GM12865 (cell line): ENCODE measurements around the gene TTK.

ENCODE experiments used
- DNase-seq: peaks from one replicate; pipeline ENCODE4 v3.0.0; 2010; ENCODE audit warnings: low read depth
- H3K4me3 ChIP-seq: 2 replicates; pipeline ENCODE4 v1.5.1; 2011; ENCODE audit warnings: mild to moderate bottlenecking, low read depth, low read length, control low read depth
- CTCF ChIP-seq: IDR thresholded peaks from 2 replicates; pipeline ENCODE4 v1.5.1; 2011; ENCODE audit warnings: low read length, control low read depth, low read depth, inconsistent platforms; ENCODE audit not compliant: insufficient read depth; ENCODE audit errors: missing control alignments

The TTK gene

GRCh38 chr6:79981652-79982051 is 22.8 kb upstream of the TTK start:
- DNase-seq, result no peak
- H3K4me3 ChIP-seq, result no peak overlapping the region
- TF ChIP-seq CTCF, result no peak

GRCh38 chr6:79984261-79984660 is 20.2 kb upstream of the TTK start:
- no peak overlapping the region for H3K4me3 ChIP-seq
- no peak for TF ChIP-seq CTCF
- peak; percentile 35 for DNase-seq

GRCh38 chr6:79985128-79985527 is 19.3 kb upstream of the TTK start:
- TF ChIP-seq CTCF, result no peak
- DNase-seq, result peak; percentile 5
- no peak overlapping the region for H3K4me3 ChIP-seq

GRCh38 chr6:79989641-79990040 is 14.8 kb upstream of the TTK start:
- H3K4me3 ChIP-seq, result no peak overlapping the region
- no peak for TF ChIP-seq CTCF
- DNase-seq, result no peak

- H3K4me3 ChIP-seq, result no peak overlapping the region
- no peak for DNase-seq
- no peak for TF ChIP-seq CTCF
These were observed 11.2 kb upstream of the TTK start for GRCh38 chr6:79993012-79993910.

GRCh38 chr6:79993911-79994309 is 10.5 kb upstream of the TTK start:
- no peak for DNase-seq
- no peak overlapping the region for H3K4me3 ChIP-seq

More at GRCh38 chr6:79993911-79994309, 10.5 kb upstream of the TTK start:
- no peak for TF ChIP-seq CTCF
